Pericardium fibroblast (primary cell): ENCODE results near the gene IFT52. TPM values are rescaled to one million over a fixed set of nuclear protein-coding genes. Genes with fewer than 3 reads are reported as not detected.

ENCODE experiments used
- total RNA-seq: library from RNA; depleted of rRNA; stranded (reverse); fragments of >200 nt; gene quantifications from 2 replicates; pipeline ENCODE4 v1.2.3, GENCODE V29; 2015

The IFT52 gene
- total RNA-seq: 20.3 and 22.2 TPM in 2 replicates

GRCh38 chr20:43590392-43591303 is at the start of gene IFT52:
Gene IFT52, plus strand, starts transcription at chr20:43590937. Its CDS starts 3,762 bp downstream, at chr20:43594699.

GRCh38 chr20:43558412-43559146 is 32.2 kb upstream of the IFT52 start, which contains the start of gene SGK2:
Gene SGK2, plus strand, starts transcription at chr20:43559027. Its CDS starts 7,469 bp downstream, at chr20:43566496.

GRCh38 chr20:43666376-43667328 is 75.9 kb downstream of the IFT52 start, which contains the start of gene MYBL2:
Gene MYBL2, plus strand, starts transcription at chr20:43667114. Its CDS starts 170 bp downstream, at chr20:43667284.

Other genes starting within 250 kb of the IFT52 start
- 53.0 and 64.6 TPM in 2 replicates for gene SRSF6, start 133.0 kb upstream of the IFT52 start, total RNA-seq
- 1.2 and 2.4 TPM in 2 replicates for gene L3MBTL1, start 83.2 kb upstream of the IFT52 start, total RNA-seq
- not detected in 2 replicates for gene SGK2, start 31.9 kb upstream of the IFT52 start, total RNA-seq
- 2.6 and 2.7 TPM in 2 replicates for gene MYBL2, start 76.2 kb downstream of the IFT52 start, total RNA-seq
- gene GTSF1L, start 136.1 kb downstream of the IFT52 start, total RNA-seq: not detected in 2 replicates